CD4-positive, alpha-beta T cell treated with Interleukin-12 subunit alpha and Interleukin-12 subunit beta, for 1 hour (primary cell): ENCODE results near the gene E2F4.

Source experiments
- DNase-seq: peaks from one replicate; pipeline ENCODE4 v3.0.0-alpha.2; 2020

Gene E2F4

GRCh38 chr16:67194260-67194659 lies 2.3 kb downstream of the E2F4 start:
- no peak for DNase-seq

GRCh38 chr16:67195676-67196075 lies 3.7 kb downstream of the E2F4 start:
- no peak for DNase-seq

GRCh38 chr16:67196881-67197280 lies 4.9 kb downstream of the E2F4 start:
- DNase-seq: no peak

- no peak for DNase-seq
These were observed 5.7 kb downstream of the E2F4 start for GRCh38 chr16:67197704-67198103.

- peak; percentile 32 for DNase-seq
These were observed 6.3 kb downstream of the E2F4 start for GRCh38 chr16:67198238-67198734.

- DNase-seq: no peak
These were observed 7.3 kb downstream of the E2F4 start, which contains the start of gene ELMO3 for GRCh38 chr16:67199011-67199807. ELMO3 (plus strand) TSS chr16:67199131; CDS start chr16:67199327, 196 bp downstream.

GRCh38 chr16:67199808-67200198 lies 7.8 kb downstream of the E2F4 start:
- no peak for DNase-seq

- no peak for DNase-seq
These were observed 8.5 kb downstream of the E2F4 start for GRCh38 chr16:67200491-67200890.

GRCh38 chr16:67201411-67202345 lies 9.7 kb downstream of the E2F4 start:
- DNase-seq: no peak

- DNase-seq: no peak
These were observed 10.5 kb downstream of the E2F4 start for GRCh38 chr16:67202426-67202825.

GRCh38 chr16:67202956-67203493 lies 11.1 kb downstream of the E2F4 start:
- DNase-seq: no peak

GRCh38 chr16:67204076-67204475 lies 12.1 kb downstream of the E2F4 start:
- no peak for DNase-seq

- no peak for DNase-seq
These were observed 14.3 kb downstream of the E2F4 start for GRCh38 chr16:67206129-67206837.

GRCh38 chr16:67206838-67207248 lies 14.9 kb downstream of the E2F4 start:
- no peak for DNase-seq

GRCh38 chr16:67207249-67208091 lies 15.5 kb downstream of the E2F4 start:
- no peak for DNase-seq

GRCh38 chr16:67208154-67208896 lies 16.4 kb downstream of the E2F4 start:
- no peak for DNase-seq

- no peak for DNase-seq
These were observed 17.6 kb downstream of the E2F4 start for GRCh38 chr16:67209565-67209964.

- no peak for DNase-seq
These were observed 18.3 kb downstream of the E2F4 start for GRCh38 chr16:67210069-67210937.

GRCh38 chr16:67211674-67212073 lies 19.7 kb downstream of the E2F4 start:
- DNase-seq: no peak

GRCh38 chr16:67212766-67213165 lies 20.8 kb downstream of the E2F4 start:
- no peak for DNase-seq
